ENCODE data around the gene TMC5. TPM values are rescaled to one million over a fixed set of nuclear protein-coding genes. Genes with fewer than 3 reads are reported as not detected.
A peak's percentile ranks its signal among the peaks of the same experiment; 100 is the strongest.

The TMC5 gene
- total RNA-seq, 2 donors from 2014 or later: 1.3 to 2.2 TPM

GRCh38 chr16:19375561-19376158, 42.0 kb upstream of the TMC5 start:
- 52% methylated on average over 4 of the region's 4 CpGs; no CpG with 5 or more reads in 1 of the 2 experiments for WGBS, 2 experiments (ENCODE audit: insufficient coverage in 1 of 2, insufficient read length in 1 of 2)
- no peaks in the 10 kb centered on the region for H3K27me3 Mint-ChIP-seq (ENCODE audit: insufficient read depth)
- H3K36me3 Mint-ChIP-seq (ENCODE audit: low read depth): no peaks in the 10 kb centered on the region

GRCh38 chr16:19377864-19378263, 39.8 kb upstream of the TMC5 start:
- H3K9me3 ChIP-seq (ENCODE audit: control insufficient read depth, low read length): no peaks in the 10 kb centered on the region
- no peaks in the 10 kb centered on the region for H3K36me3 ChIP-seq (ENCODE audit: control insufficient read depth, insufficient read depth, low read length)
- TF ChIP-seq CTCF (conservative IDR thresholded peaks at IDR 0.05): no peak
- WGBS, 2 experiments (ENCODE audit: insufficient coverage in 1 of 2, insufficient read length in 1 of 2): 46 to 63% methylated on average over 2 to 3 of the region's 3 CpGs
- H3K4me1 Mint-ChIP-seq: peaks cover 8% of the 10 kb centered on the region
- no peaks in the 10 kb centered on the region for H3K36me3 Mint-ChIP-seq (ENCODE audit: low read depth)
- no peak overlapping the region for H3K9ac ChIP-seq (ENCODE audit: extremely low read depth, low read length, poor library complexity, severe bottlenecking)
- H3K4me3 ChIP-seq (ENCODE audit: low read length): no peak overlapping the region
- no peak for DNase-seq
- peaks cover 3% of the 10 kb centered on the region for H3K4me1 ChIP-seq (ENCODE audit: control insufficient read depth, insufficient read depth, low read length)
- H3K27ac ChIP-seq (ENCODE audit: low read depth, low read length): no peak overlapping the region
- H3K27ac Mint-ChIP-seq: no peak overlapping the region
- H3K27me3 Mint-ChIP-seq (ENCODE audit: insufficient read depth): no peaks in the 10 kb centered on the region
- H3K4me3 Mint-ChIP-seq: no peak overlapping the region
- no peaks in the 10 kb centered on the region for H3K27me3 ChIP-seq (ENCODE audit: control insufficient read depth, insufficient read depth, low read length, poor library complexity, severe bottlenecking)
- peaks cover 1% of the 10 kb centered on the region for H3K9me3 Mint-ChIP-seq

More at GRCh38 chr16:19375561-19376158, 42.0 kb upstream of the TMC5 start:
- Histone ChIP-seq H3K4me3 (ENCODE audit: low read length) (no peak overlapping the region), H3K4me1 (ENCODE audit: control insufficient read depth, insufficient read depth, low read length) (peaks cover 3% of the 10 kb centered on the region), H3K27me3 (ENCODE audit: control insufficient read depth, insufficient read depth, low read length, poor library complexity, severe bottlenecking) (no peaks in the 10 kb centered on the region), H3K9ac (ENCODE audit: extremely low read depth, low read length, poor library complexity, severe bottlenecking) (no peak overlapping the region), H3K9me3 (ENCODE audit: control insufficient read depth, low read length) (no peaks in the 10 kb centered on the region), H3K27ac (ENCODE audit: low read depth, low read length) (no peak overlapping the region), H3K36me3 (ENCODE audit: control insufficient read depth, insufficient read depth, low read length) (no peaks in the 10 kb centered on the region)
- peak; percentile 98 for TF ChIP-seq CTCF (conservative IDR thresholded peaks at IDR 0.05)
- peaks cover 6% of the 10 kb centered on the region for H3K9me3 Mint-ChIP-seq
- DNase-seq: peak; percentile 74
- H3K27ac Mint-ChIP-seq: no peak overlapping the region
- H3K4me1 Mint-ChIP-seq: peaks cover 8% of the 10 kb centered on the region
- H3K4me3 Mint-ChIP-seq: no peak overlapping the region

GRCh38 chr16:19378511-19378910, 39.2 kb upstream of the TMC5 start:
- Mint-ChIP-seq H3K4me1 (peaks cover 8% of the 10 kb centered on the region), H3K36me3 (ENCODE audit: low read depth) (no peaks in the 10 kb centered on the region), H3K4me3 (no peak overlapping the region), H3K27me3 (ENCODE audit: insufficient read depth) (peaks cover 3% of the 10 kb centered on the region), H3K27ac (no peak overlapping the region), H3K9me3 (no peaks in the 10 kb centered on the region)
- TF ChIP-seq CTCF (conservative IDR thresholded peaks at IDR 0.05): no peak
- Histone ChIP-seq H3K4me1 (ENCODE audit: control insufficient read depth, insufficient read depth, low read length) (peaks cover 3% of the 10 kb centered on the region), H3K9me3 (ENCODE audit: control insufficient read depth, low read length) (no peaks in the 10 kb centered on the region), H3K27ac (ENCODE audit: low read depth, low read length) (no peak overlapping the region), H3K9ac (ENCODE audit: extremely low read depth, low read length, poor library complexity, severe bottlenecking) (no peak overlapping the region), H3K4me3 (ENCODE audit: low read length) (no peak overlapping the region), H3K36me3 (ENCODE audit: control insufficient read depth, insufficient read depth, low read length) (no peaks in the 10 kb centered on the region), H3K27me3 (ENCODE audit: control insufficient read depth, insufficient read depth, low read length, poor library complexity, severe bottlenecking) (no peaks in the 10 kb centered on the region)
- DNase-seq: no peak
- 50 to 63% methylated on average over 2 to 3 of the region's 3 CpGs for WGBS, 2 experiments (ENCODE audit: insufficient coverage in 1 of 2, insufficient read length in 1 of 2)

Data from endodermal cell (in vitro differentiated cells).